ENCODE data around the gene RIMS4. TPM values are rescaled to one million over a fixed set of nuclear protein-coding genes. Genes with fewer than 3 reads are reported as not detected.

RIMS4 gene
- polyA plus RNA-seq, 4 donors: 1.2 to 9.3 TPM; not detected in 2

- peaks cover 0 to 6% (median 0%) of the 10 kb centered on the region in 3 donors for H3K27me3 ChIP-seq (ENCODE audit: control insufficient read depth in 3 of 3, insufficient read depth in 3 of 3, low read length in 3 of 3)
- H3K27ac ChIP-seq (ENCODE audit: low read depth in 1 of 3, low read length in 2 of 3): no peak overlapping the region
- H3K36me3 ChIP-seq (ENCODE audit: control insufficient read depth in 3 of 3, insufficient read depth in 2 of 3, low read depth in 1 of 3, low read length in 3 of 3): no peaks in the 10 kb centered on the region
- H3K4me1 ChIP-seq (ENCODE audit: control insufficient read depth in 3 of 3, insufficient read depth in 2 of 3, low read depth in 1 of 3, low read length in 2 of 3): peaks cover 0 to 2% (median 0%) of the 10 kb centered on the region in 3 donors
- H3K9me3 ChIP-seq (ENCODE audit: control insufficient read depth in 2 of 2, insufficient read depth in 1 of 2, low read depth in 1 of 2, low read length in 1 of 2): peaks cover 0 to 9% of the 10 kb centered on the region in 2 donors
- no peak for DNase-seq
- 90 to 91% (median 91%) methylated on average over 12 of the region's 12 CpGs for WGBS, 3 donors
- FAIRE-seq: no peak
- H3K4me3 ChIP-seq (ENCODE audit: low read depth in 1 of 3, low read length in 3 of 3): no peak overlapping the region
Observed at GRCh38 chr20:44836601-44837120, 26.3 kb upstream of the RIMS4 start.

GRCh38 chr20:44835661-44836221, 25.4 kb upstream of the RIMS4 start:
- Histone ChIP-seq H3K36me3 (ENCODE audit: control insufficient read depth in 3 of 3, insufficient read depth in 2 of 3, low read depth in 1 of 3, low read length in 3 of 3) (no peaks in the 10 kb centered on the region), H3K4me1 (ENCODE audit: control insufficient read depth in 3 of 3, insufficient read depth in 2 of 3, low read depth in 1 of 3, low read length in 2 of 3) (peaks cover 0 to 2% (median 0%) of the 10 kb centered on the region in 3 donors), H3K27me3 (ENCODE audit: control insufficient read depth in 3 of 3, insufficient read depth in 3 of 3, low read length in 3 of 3) (peaks cover 0 to 8% (median 0%) of the 10 kb centered on the region in 3 donors), H3K27ac (ENCODE audit: low read depth in 1 of 3, low read length in 2 of 3) (no peak overlapping the region), H3K9me3 (ENCODE audit: control insufficient read depth in 2 of 2, insufficient read depth in 1 of 2, low read depth in 1 of 2, low read length in 1 of 2) (peaks cover 0 to 9% of the 10 kb centered on the region in 2 donors), H3K4me3 (ENCODE audit: low read depth in 1 of 3, low read length in 3 of 3) (no peak overlapping the region)
- DNase-seq (no peak), FAIRE-seq (no peak)
- 73 to 80% (median 76%) methylated on average over 7 of the region's 7 CpGs for WGBS, 3 donors

GRCh38 chr20:44835116-44835515, 24.8 kb upstream of the RIMS4 start:
- 4 to 35% (median 27%) methylated on average over 1 of the region's 1 CpG for WGBS, 3 donors
- Histone ChIP-seq H3K4me1 (ENCODE audit: control insufficient read depth in 3 of 3, insufficient read depth in 2 of 3, low read depth in 1 of 3, low read length in 2 of 3) (peaks cover 0 to 2% (median 0%) of the 10 kb centered on the region in 3 donors), H3K4me3 (ENCODE audit: low read depth in 1 of 3, low read length in 3 of 3) (no peak overlapping the region), H3K9me3 (ENCODE audit: control insufficient read depth in 2 of 2, insufficient read depth in 1 of 2, low read depth in 1 of 2, low read length in 1 of 2) (peaks cover 0 to 6% of the 10 kb centered on the region in 2 donors), H3K27ac (ENCODE audit: low read depth in 1 of 3, low read length in 2 of 3) (no peak overlapping the region), H3K27me3 (ENCODE audit: control insufficient read depth in 3 of 3, insufficient read depth in 3 of 3, low read length in 3 of 3) (peaks cover 0 to 10% (median 0%) of the 10 kb centered on the region in 3 donors), H3K36me3 (ENCODE audit: control insufficient read depth in 3 of 3, insufficient read depth in 2 of 3, low read depth in 1 of 3, low read length in 3 of 3) (no peaks in the 10 kb centered on the region)
- no peak for FAIRE-seq
- no peak for DNase-seq

- FAIRE-seq: no peak
- DNase-seq: no peak
- WGBS, 3 donors: 50 to 59% (median 58%) methylated on average over 2 of the region's 2 CpGs
- Histone ChIP-seq H3K27ac (ENCODE audit: low read depth in 1 of 3, low read length in 2 of 3) (no peak overlapping the region), H3K36me3 (ENCODE audit: control insufficient read depth in 3 of 3, insufficient read depth in 2 of 3, low read depth in 1 of 3, low read length in 3 of 3) (no peaks in the 10 kb centered on the region), H3K27me3 (ENCODE audit: control insufficient read depth in 3 of 3, insufficient read depth in 3 of 3, low read length in 3 of 3) (peaks cover 0 to 10% (median 0%) of the 10 kb centered on the region in 3 donors), H3K4me3 (ENCODE audit: low read depth in 1 of 3, low read length in 3 of 3) (no peak overlapping the region), H3K9me3 (ENCODE audit: control insufficient read depth in 2 of 2, insufficient read depth in 1 of 2, low read depth in 1 of 2, low read length in 1 of 2) (peaks cover 0 to 4% of the 10 kb centered on the region in 2 donors), H3K4me1 (ENCODE audit: control insufficient read depth in 3 of 3, insufficient read depth in 2 of 3, low read depth in 1 of 3, low read length in 2 of 3) (peaks cover 0 to 2% (median 0%) of the 10 kb centered on the region in 3 donors)
Observed at GRCh38 chr20:44834693-44835092, 24.3 kb upstream of the RIMS4 start.

- peaks cover 0 to 10% (median 0%) of the 10 kb centered on the region in 3 donors for H3K27me3 ChIP-seq (ENCODE audit: control insufficient read depth in 3 of 3, insufficient read depth in 3 of 3, low read length in 3 of 3)
- H3K27ac ChIP-seq (ENCODE audit: low read depth in 1 of 3, low read length in 2 of 3): no peak overlapping the region
- H3K9me3 ChIP-seq (ENCODE audit: control insufficient read depth in 2 of 2, insufficient read depth in 1 of 2, low read depth in 1 of 2, low read length in 1 of 2): peaks cover 0 to 4% of the 10 kb centered on the region in 2 donors
- peaks cover 0 to 2% (median 0%) of the 10 kb centered on the region in 3 donors for H3K4me1 ChIP-seq (ENCODE audit: control insufficient read depth in 3 of 3, insufficient read depth in 2 of 3, low read depth in 1 of 3, low read length in 2 of 3)
- H3K36me3 ChIP-seq (ENCODE audit: control insufficient read depth in 3 of 3, insufficient read depth in 2 of 3, low read depth in 1 of 3, low read length in 3 of 3): no peaks in the 10 kb centered on the region
- H3K4me3 ChIP-seq (ENCODE audit: low read depth in 1 of 3, low read length in 3 of 3): no peak overlapping the region
- no peak for FAIRE-seq
- no peak for DNase-seq
- 83 to 96% (median 84%) methylated on average over 1 of the region's 1 CpG for WGBS, 3 donors
Observed at GRCh38 chr20:44833437-44833836, 23.1 kb upstream of the RIMS4 start.

GRCh38 chr20:44832724-44833123, 22.4 kb upstream of the RIMS4 start:
- Histone ChIP-seq H3K36me3 (ENCODE audit: control insufficient read depth in 3 of 3, insufficient read depth in 2 of 3, low read depth in 1 of 3, low read length in 3 of 3) (no peaks in the 10 kb centered on the region), H3K9me3 (ENCODE audit: control insufficient read depth in 2 of 2, insufficient read depth in 1 of 2, low read depth in 1 of 2, low read length in 1 of 2) (peaks cover 0 to 4% of the 10 kb centered on the region in 2 donors), H3K4me3 (ENCODE audit: low read depth in 1 of 3, low read length in 3 of 3) (no peak overlapping the region), H3K27ac (ENCODE audit: low read depth in 1 of 3, low read length in 2 of 3) (no peak overlapping the region), H3K27me3 (ENCODE audit: control insufficient read depth in 3 of 3, insufficient read depth in 3 of 3, low read length in 3 of 3) (peaks cover 0 to 7% (median 0%) of the 10 kb centered on the region in 3 donors), H3K4me1 (ENCODE audit: control insufficient read depth in 3 of 3, insufficient read depth in 2 of 3, low read depth in 1 of 3, low read length in 2 of 3) (peaks cover 0 to 2% (median 0%) of the 10 kb centered on the region in 3 donors)
- 59 to 60% (median 59%) methylated on average over 3 of the region's 3 CpGs for WGBS, 3 donors
- FAIRE-seq (no peak), DNase-seq (no peak)

GRCh38 chr20:44830995-44831394, 20.6 kb upstream of the RIMS4 start:
- H3K9me3 ChIP-seq (ENCODE audit: control insufficient read depth in 2 of 2, insufficient read depth in 1 of 2, low read depth in 1 of 2, low read length in 1 of 2): peaks cover 0 to 4% of the 10 kb centered on the region in 2 donors
- 80 to 100% (median 96%) methylated on average over 1 of the region's 1 CpG for WGBS, 3 donors
- H3K4me3 ChIP-seq (ENCODE audit: low read depth in 1 of 3, low read length in 3 of 3): no peak overlapping the region
- no peaks in the 10 kb centered on the region for H3K36me3 ChIP-seq (ENCODE audit: control insufficient read depth in 3 of 3, insufficient read depth in 2 of 3, low read depth in 1 of 3, low read length in 3 of 3)
- H3K4me1 ChIP-seq (ENCODE audit: control insufficient read depth in 3 of 3, insufficient read depth in 2 of 3, low read depth in 1 of 3, low read length in 2 of 3): peaks cover 0 to 2% (median 0%) of the 10 kb centered on the region in 3 donors
- FAIRE-seq (no peak), DNase-seq (no peak)
- no peak overlapping the region for H3K27ac ChIP-seq (ENCODE audit: low read depth in 1 of 3, low read length in 2 of 3)
- peaks cover 0 to 7% (median 0%) of the 10 kb centered on the region in 3 donors for H3K27me3 ChIP-seq (ENCODE audit: control insufficient read depth in 3 of 3, insufficient read depth in 3 of 3, low read length in 3 of 3)

- H3K9me3 ChIP-seq (ENCODE audit: control insufficient read depth in 2 of 2, insufficient read depth in 1 of 2, low read depth in 1 of 2, low read length in 1 of 2): peaks cover 0 to 4% of the 10 kb centered on the region in 2 donors
- peaks cover 0 to 7% (median 0%) of the 10 kb centered on the region in 3 donors for H3K27me3 ChIP-seq (ENCODE audit: control insufficient read depth in 3 of 3, insufficient read depth in 3 of 3, low read length in 3 of 3)
- DNase-seq (no peak), FAIRE-seq (no peak)
- peaks cover 0 to 2% (median 0%) of the 10 kb centered on the region in 3 donors for H3K4me1 ChIP-seq (ENCODE audit: control insufficient read depth in 3 of 3, insufficient read depth in 2 of 3, low read depth in 1 of 3, low read length in 2 of 3)
- H3K36me3 ChIP-seq (ENCODE audit: control insufficient read depth in 3 of 3, insufficient read depth in 2 of 3, low read depth in 1 of 3, low read length in 3 of 3): no peaks in the 10 kb centered on the region
- H3K27ac ChIP-seq (ENCODE audit: low read depth in 1 of 3, low read length in 2 of 3): no peak overlapping the region
- H3K4me3 ChIP-seq (ENCODE audit: low read depth in 1 of 3, low read length in 3 of 3): no peak overlapping the region
Observed at GRCh38 chr20:44830523-44830922, 20.2 kb upstream of the RIMS4 start.

All from small intestine (tissue), 7 donors.